Right lobe of liver (tissue), 6 donors: Measurements from ENCODE around the gene HAP1. TPM values are rescaled to one million over a fixed set of nuclear protein-coding genes. Genes with fewer than 3 reads are reported as not detected.

ENCODE experiments used
- ATAC-seq, 4 donors: fragments of 200-7000 bp; cut with Tn5 transposase; one replicate each; pipeline ENCODE4 v1.9.1; 2020; ENCODE audit warnings: mild to moderate bottlenecking in 4 of 4, moderate library complexity in 4 of 4
- DNase-seq, 3 donors: peaks; one replicate each; pipeline ENCODE4 v3.0.0-alpha.2; 2020
- H3K27ac ChIP-seq, 3 donors: fragments of 200-600 bp; one replicate each; pipeline ENCODE4 v1.8.0; 2022
- H3K27me3 ChIP-seq, 2 donors: fragments of 200-600 bp; one replicate each; pipeline ENCODE4 v1.8.0; 2022
- H3K36me3 ChIP-seq, 4 donors: fragments of 200-600 bp; sonication (generic) in 1 of 4; one replicate each; pipeline versions ENCODE4 v1.5.1 to v1.8.0; 2017 to 2022; ENCODE audit warnings: control low read depth in 1 of 4
- H3K4me1 ChIP-seq, 4 donors: fragments of 200-600 bp; sonication (generic) in 1 of 4; one replicate each; pipeline versions ENCODE4 v1.5.1 to v1.8.0; 2017 to 2022; ENCODE audit warnings: control low read depth in 1 of 4
- H3K4me3 ChIP-seq, 3 donors: fragments of 200-600 bp; one replicate each; pipeline ENCODE4 v1.8.0; 2022
- H3K9me3 ChIP-seq, 4 donors: fragments of 200-600 bp; sonication (generic) in 1 of 4; one replicate each; pipeline versions ENCODE4 v1.5.1 to v1.8.0; 2017 to 2022; ENCODE audit warnings: control low read depth in 1 of 4
- CTCF ChIP-seq, 4 donors: fragments of 200-600 bp in 3 of 4; fragments of 450-650 bp in 1 of 4; IDR thresholded peaks; one replicate each; pipeline versions ENCODE4 v1.5.1 to v1.8.0; 2016 to 2022; ENCODE audit warnings: antibody characterized with exemption in 4 of 4, mild to moderate bottlenecking in 2 of 4
- POLR2A ChIP-seq: fragments of 450-650 bp; IDR thresholded peaks from one replicate; pipeline ENCODE4 v1.6.1; 2017; ENCODE audit warnings: antibody characterized with exemption, mild to moderate bottlenecking
- WGBS: methylation state at CpG from one replicate; pipeline ENCODE4 v1.1.6; 2018; ENCODE audit warnings: low coverage, low lambda C conversion rate; ENCODE audit not compliant: insufficient coverage; ENCODE audit errors: missing lambda C conversion rate; 5-methylcytosine and 5-hydroxymethylcytosine counted together
- intact Hi-C, 2 donors: fragments of 100-400 bp; cut with DNase I; formaldehyde crosslinking; loops; one replicate each; pipeline versions ENCODE4 v1.11.2 to v1.14.1; 2022
- total RNA-seq, 6 experiments: library from RNA; depleted of rRNA in 2 of 6; stranded (reverse); fragments of >200 nt in 2 of 6; fragmentation: NEBNext Ultra II Directional in 3 of 6; extraction: Animal tissue kit (Norgen Biotek cat#: 25700) in 3 of 6; gene quantifications; one replicate each; pipeline versions ENCODE4 v1.1.0 to v1.2.4, GENCODE V29; 2016 to 2023
- donor health status: DM: no; HTN: yes; CAD: no.
- donor health status: DM: no; HTN: no; CAD: no.
- donor health status: DM: no; HTN: no; CAD: no.
- donor health status: DM: no; HTN: yes; CAD: no.
- donor health status: DM: no; HTN: yes; CAD: no.

HAP1 gene
- total RNA-seq, 6 experiments from 2014 or later: 0.07 to 0.10 (median 0.07) TPM; not detected in 3

GRCh38 chr17:41750862-41751261, 16.4 kb upstream of the HAP1 start:
- no peak for ATAC-seq
- TF ChIP-seq POLR2A (no peak), CTCF (IDR thresholded peaks at IDR 0.05) (no peak)
- Histone ChIP-seq H3K27me3 (no peaks in the 10 kb centered on the region), H3K4me3 (no peak overlapping the region), H3K27ac (no peak overlapping the region), H3K36me3 (peaks cover 2 to 8% (median 5%) of the 10 kb centered on the region in 4 donors), H3K4me1 (no peaks in the 10 kb centered on the region), H3K9me3 (no peaks in the 10 kb centered on the region)
- intact Hi-C loops: no loop called here
- no CpG with 5 or more reads among the region's 4 CpGs for WGBS
- DNase-seq: no peak

GRCh38 chr17:41748275-41748674, 13.8 kb upstream of the HAP1 start:
- H3K27ac ChIP-seq: no peak overlapping the region
- H3K4me1 ChIP-seq: no peaks in the 10 kb centered on the region
- H3K9me3 ChIP-seq: no peaks in the 10 kb centered on the region
- no peaks in the 10 kb centered on the region for H3K36me3 ChIP-seq
- no peak for TF ChIP-seq POLR2A
- TF ChIP-seq CTCF (IDR thresholded peaks at IDR 0.05): no peak
- no peaks in the 10 kb centered on the region for H3K27me3 ChIP-seq
- ATAC-seq (no peak), DNase-seq (no peak)
- WGBS: 85% methylated on average over 5 of the region's 6 CpGs
- intact Hi-C loops: no loop called here
- no peak overlapping the region for H3K4me3 ChIP-seq

DNA sequence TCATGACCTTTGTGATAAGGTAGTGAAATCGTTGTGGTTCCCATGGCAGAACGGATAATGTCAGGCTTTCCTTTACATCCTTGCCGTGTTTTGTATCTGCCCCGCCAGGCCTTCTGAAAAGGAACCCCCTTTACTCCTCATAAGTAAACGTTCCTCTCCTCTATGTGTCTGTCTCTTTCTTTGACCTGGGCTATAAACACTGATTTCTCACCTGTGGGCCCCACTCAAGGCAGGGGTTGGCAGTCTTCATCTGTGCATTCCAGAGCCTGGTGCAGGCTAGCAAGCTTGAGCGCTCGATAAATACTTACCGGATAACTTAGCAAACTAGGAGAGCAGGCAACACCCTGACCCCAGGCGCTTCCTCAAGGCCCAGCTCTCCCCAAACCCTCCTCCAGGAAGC, 7.3 kb upstream of the HAP1 start:
- Histone ChIP-seq H3K27ac (no peak overlapping the region), H3K4me3 (no peak overlapping the region), H3K36me3 (no peaks in the 10 kb centered on the region), H3K27me3 (no peaks in the 10 kb centered on the region), H3K9me3 (no peaks in the 10 kb centered on the region), H3K4me1 (no peaks in the 10 kb centered on the region)
- ATAC-seq: no peak
- no peak for DNase-seq
- TF ChIP-seq POLR2A (no peak), CTCF (IDR thresholded peaks at IDR 0.05) (no peak)
- intact Hi-C loops: no loop called here
- WGBS: 69% methylated on average over 7 of the region's 9 CpGs

- no peak overlapping the region for H3K27ac ChIP-seq
Observed at GRCh38 chr17:41740506-41740905, 6.1 kb upstream of the HAP1 start.

More at GRCh38 chr17:41740506-41740905, 6.1 kb upstream of the HAP1 start:
- Histone ChIP-seq H3K4me1 (no peaks in the 10 kb centered on the region), H3K9me3 (no peaks in the 10 kb centered on the region), H3K4me3 (no peak overlapping the region), H3K27me3 (peaks cover 5 to 6% of the 10 kb centered on the region in 2 donors), H3K36me3 (no peaks in the 10 kb centered on the region)
- intact Hi-C loops: no loop called here
- ATAC-seq (no peak), DNase-seq (no peak)
- TF ChIP-seq POLR2A: no peak
- TF ChIP-seq CTCF (IDR thresholded peaks at IDR 0.05): no peak
- 31% methylated on average over 2 of the region's 5 CpGs for WGBS
